Endothelial cell (in vitro differentiated cells): ENCODE measurements around the gene PCDHGB1. TPM values are rescaled to one million over a fixed set of nuclear protein-coding genes. Genes with fewer than 3 reads are reported as not detected.
A peak's percentile ranks its signal among the peaks of the same experiment; 100 is the strongest.
"Not testable (repeated sequence)": the region's sequence is repeated elsewhere in the genome, so short reads cannot be mapped to it uniquely, and the experiment has no call there.

Experiments used
- DNase-seq: peaks from one replicate; pipeline ENCODE4 v3.0.0; 2021; ENCODE audit warnings: low spot score
- H3K27ac Mint-ChIP-seq: one replicate; pipeline ENCODE4 v1.8.0; 2021; ENCODE audit warnings: mixed read lengths, inconsistent platforms; ENCODE audit not compliant: unreplicated experiment
- H3K27me3 Mint-ChIP-seq: one replicate; pipeline ENCODE4 v1.8.0; 2021; ENCODE audit warnings: mild to moderate bottlenecking, moderate library complexity, mixed read lengths, inconsistent platforms; ENCODE audit not compliant: unreplicated experiment
- H3K36me3 Mint-ChIP-seq: one replicate; pipeline ENCODE4 v1.8.0; 2021; ENCODE audit warnings: mild to moderate bottlenecking, low read depth, mixed read lengths, inconsistent platforms; ENCODE audit not compliant: unreplicated experiment
- H3K4me1 Mint-ChIP-seq: one replicate; pipeline ENCODE4 v1.8.0; 2021; ENCODE audit warnings: mild to moderate bottlenecking, mixed read lengths, inconsistent platforms; ENCODE audit not compliant: unreplicated experiment
- H3K4me3 Mint-ChIP-seq: one replicate; pipeline ENCODE4 v1.8.0; 2021; ENCODE audit warnings: mild to moderate bottlenecking, mixed read lengths, inconsistent platforms; ENCODE audit not compliant: unreplicated experiment
- H3K9me3 Mint-ChIP-seq: one replicate; pipeline ENCODE4 v1.8.0; 2021; ENCODE audit warnings: mixed read lengths, inconsistent platforms; ENCODE audit not compliant: unreplicated experiment
- total RNA-seq: library from RNA; stranded (reverse); fragmentation: NEBNext Ultra II Directional; extraction: Animal tissue kit (Norgen Biotek cat#: 25700); gene quantifications from one replicate; pipeline ENCODE4 v1.2.1, GENCODE V29; 2021; ENCODE audit not compliant: unreplicated experiment
- TF ChIP-seq, protein P1 (sequence below): fragments of 200-600 bp; sonication (generic); IDR thresholded peaks from one replicate; pipeline ENCODE4 v1.5.0; 2021; ENCODE audit warnings: antibody characterized with exemption; ENCODE audit not compliant: unreplicated experiment

PCDHGB1 gene
- total RNA-seq, 1 donor from 2014 or later: 3.1 TPM

DNA sequence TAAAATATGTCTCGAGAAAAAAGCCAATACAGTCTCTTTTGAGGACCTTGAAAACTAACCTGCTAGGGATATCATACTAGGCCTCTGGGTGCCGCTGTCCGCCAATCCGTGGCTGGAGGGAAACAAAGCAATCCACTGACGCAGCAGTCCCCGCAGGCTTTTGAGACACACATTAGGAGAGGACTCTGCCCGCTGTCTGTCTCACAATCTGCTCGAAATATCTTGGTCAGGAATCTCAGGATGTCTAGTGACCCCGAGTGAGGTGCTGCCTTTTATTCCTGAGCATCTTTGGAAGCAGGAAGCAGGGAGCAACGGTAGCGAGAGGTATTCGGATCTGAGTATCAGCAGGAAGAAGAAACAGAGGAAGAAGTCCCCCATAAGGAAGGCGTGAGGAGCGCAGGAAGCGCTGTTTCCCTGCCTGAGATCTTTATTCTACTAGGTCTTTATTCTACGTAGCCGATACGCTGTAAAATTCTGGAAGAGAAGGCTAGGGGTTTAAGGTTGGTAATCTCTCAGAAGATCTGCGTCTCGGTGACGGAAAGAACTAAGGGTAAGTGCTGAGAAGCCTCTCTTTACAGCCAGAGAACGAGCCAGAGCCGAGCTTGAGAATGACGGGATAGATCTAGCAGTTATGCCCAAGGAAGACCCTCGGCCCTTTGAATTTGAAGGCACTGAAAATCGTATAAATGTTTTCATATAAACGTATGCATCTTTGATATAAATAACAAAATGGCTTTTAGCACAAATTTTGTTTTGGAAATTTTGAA, 23.6 kb upstream of the PCDHGB1 start:
- peaks cover 17% of the 10 kb centered on the region for H3K9me3 Mint-ChIP-seq
- peak overlapping the region; percentile 92 for H3K27ac Mint-ChIP-seq
- H3K4me1 Mint-ChIP-seq: no peaks in the 10 kb centered on the region
- H3K27me3 Mint-ChIP-seq: peaks cover 8% of the 10 kb centered on the region
- TF ChIP-seq, protein P1, sequence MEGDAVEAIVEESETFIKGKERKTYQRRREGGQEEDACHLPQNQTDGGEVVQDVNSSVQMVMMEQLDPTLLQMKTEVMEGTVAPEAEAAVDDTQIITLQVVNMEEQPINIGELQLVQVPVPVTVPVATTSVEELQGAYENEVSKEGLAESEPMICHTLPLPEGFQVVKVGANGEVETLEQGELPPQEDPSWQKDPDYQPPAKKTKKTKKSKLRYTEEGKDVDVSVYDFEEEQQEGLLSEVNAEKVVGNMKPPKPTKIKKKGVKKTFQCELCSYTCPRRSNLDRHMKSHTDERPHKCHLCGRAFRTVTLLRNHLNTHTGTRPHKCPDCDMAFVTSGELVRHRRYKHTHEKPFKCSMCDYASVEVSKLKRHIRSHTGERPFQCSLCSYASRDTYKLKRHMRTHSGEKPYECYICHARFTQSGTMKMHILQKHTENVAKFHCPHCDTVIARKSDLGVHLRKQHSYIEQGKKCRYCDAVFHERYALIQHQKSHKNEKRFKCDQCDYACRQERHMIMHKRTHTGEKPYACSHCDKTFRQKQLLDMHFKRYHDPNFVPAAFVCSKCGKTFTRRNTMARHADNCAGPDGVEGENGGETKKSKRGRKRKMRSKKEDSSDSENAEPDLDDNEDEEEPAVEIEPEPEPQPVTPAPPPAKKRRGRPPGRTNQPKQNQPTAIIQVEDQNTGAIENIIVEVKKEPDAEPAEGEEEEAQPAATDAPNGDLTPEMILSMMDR: no peak
- peak; percentile 58 for DNase-seq
- peaks cover 18% of the 10 kb centered on the region for H3K36me3 Mint-ChIP-seq
- H3K4me3 Mint-ChIP-seq: peak overlapping the region; percentile 81

DNA sequence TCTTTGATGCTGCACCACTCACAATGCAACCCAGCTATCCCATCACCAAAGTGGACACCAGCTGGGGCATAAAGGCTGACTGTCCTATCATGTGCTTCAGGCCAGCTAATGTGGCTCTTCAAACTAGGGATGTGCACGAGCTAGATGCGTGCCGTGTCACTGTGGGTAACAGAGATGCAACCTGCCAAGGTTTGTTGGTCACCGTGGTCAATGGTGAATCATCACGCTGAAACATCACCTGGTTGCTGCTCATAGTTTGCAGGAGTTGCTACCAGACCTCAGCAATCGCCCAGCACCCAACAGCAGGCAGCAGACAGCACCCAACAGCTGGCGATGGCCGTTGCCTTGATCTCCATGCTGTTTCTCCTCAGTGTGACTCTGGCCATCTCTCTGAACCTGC, 21.7 kb upstream of the PCDHGB1 start:
- Mint-ChIP-seq H3K36me3 (peaks cover 28% of the 10 kb centered on the region), H3K27me3 (peaks cover 8% of the 10 kb centered on the region), H3K27ac (no peak overlapping the region), H3K4me1 (no peaks in the 10 kb centered on the region), H3K4me3 (no peak overlapping the region), H3K9me3 (peaks cover 6% of the 10 kb centered on the region)
- no peak for DNase-seq
- TF ChIP-seq, protein P1: no peak

DNA sequence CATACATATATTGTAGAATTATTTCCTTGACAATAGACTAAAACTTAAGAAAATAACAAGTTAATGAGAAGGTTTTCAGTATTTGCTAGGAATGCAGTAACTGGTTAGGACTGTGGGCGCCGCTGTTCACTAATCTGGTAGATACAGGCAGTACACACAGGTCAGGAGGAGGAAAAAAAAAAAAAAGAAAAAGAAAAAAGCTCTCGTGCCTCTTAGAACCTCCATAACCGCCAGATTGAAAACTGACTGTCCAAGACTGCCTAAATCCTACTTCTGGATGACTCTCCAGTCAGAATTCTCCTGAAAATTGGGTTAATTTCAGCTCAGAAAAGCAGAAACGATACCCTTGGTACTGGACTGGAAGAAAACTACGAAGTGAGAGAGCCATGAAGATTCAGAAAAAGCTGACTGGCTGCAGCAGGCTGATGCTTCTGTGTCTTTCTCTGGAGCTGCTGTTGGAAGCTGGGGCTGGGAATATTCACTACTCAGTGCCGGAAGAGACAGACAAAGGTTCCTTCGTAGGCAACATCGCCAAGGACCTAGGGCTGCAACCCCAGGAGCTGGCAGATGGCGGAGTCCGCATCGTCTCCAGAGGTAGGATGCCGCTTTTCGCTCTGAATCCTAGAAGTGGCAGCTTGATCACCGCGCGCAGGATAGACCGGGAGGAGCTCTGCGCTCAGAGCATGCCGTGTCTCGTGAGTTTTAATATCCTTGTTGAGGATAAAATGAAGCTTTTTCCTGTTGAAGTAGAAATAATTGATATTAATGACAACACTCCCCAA, 19.4 kb upstream of the PCDHGB1 start, which contains the start of gene PCDHGA1:
PCDHGA1 (plus strand) TSS at position 216 of the 782 bp plus-strand sequence.
- Mint-ChIP-seq H3K9me3 (peaks cover 10% of the 10 kb centered on the region), H3K27ac (no peak within 1 kb of the TSS), H3K27me3 (peaks cover 9% of the 10 kb centered on the region), H3K4me1 (no peaks in the 10 kb centered on the region), H3K36me3 (peaks cover 31% of the 10 kb centered on the region), H3K4me3 (peak within 1 kb of the TSS; percentile 51)
- peak; percentile 25 for DNase-seq
- TF ChIP-seq, protein P1: peak; percentile 37

DNA sequence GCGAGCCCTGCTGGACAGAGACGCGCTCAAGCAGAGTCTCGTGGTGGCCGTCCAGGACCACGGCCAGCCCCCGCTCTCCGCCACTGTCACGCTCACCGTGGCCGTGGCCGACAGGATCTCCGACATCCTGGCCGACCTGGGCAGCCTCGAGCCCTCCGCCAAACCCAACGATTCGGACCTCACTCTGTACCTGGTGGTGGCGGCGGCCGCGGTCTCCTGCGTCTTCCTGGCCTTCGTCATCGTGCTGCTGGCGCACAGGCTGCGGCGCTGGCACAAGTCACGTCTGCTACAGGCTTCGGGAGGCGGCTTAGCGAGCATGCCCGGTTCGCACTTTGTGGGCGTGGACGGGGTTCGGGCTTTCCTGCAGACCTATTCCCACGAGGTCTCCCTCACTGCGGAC, 17.3 kb upstream of the PCDHGB1 start:
- not testable (repeated sequence) for H3K4me1 Mint-ChIP-seq, H3K27ac Mint-ChIP-seq, DNase-seq, H3K27me3 Mint-ChIP-seq, H3K4me3 Mint-ChIP-seq
- Mint-ChIP-seq H3K36me3 (peaks cover 21% of the 10 kb centered on the region), H3K9me3 (peaks cover 10% of the 10 kb centered on the region)

DNA sequence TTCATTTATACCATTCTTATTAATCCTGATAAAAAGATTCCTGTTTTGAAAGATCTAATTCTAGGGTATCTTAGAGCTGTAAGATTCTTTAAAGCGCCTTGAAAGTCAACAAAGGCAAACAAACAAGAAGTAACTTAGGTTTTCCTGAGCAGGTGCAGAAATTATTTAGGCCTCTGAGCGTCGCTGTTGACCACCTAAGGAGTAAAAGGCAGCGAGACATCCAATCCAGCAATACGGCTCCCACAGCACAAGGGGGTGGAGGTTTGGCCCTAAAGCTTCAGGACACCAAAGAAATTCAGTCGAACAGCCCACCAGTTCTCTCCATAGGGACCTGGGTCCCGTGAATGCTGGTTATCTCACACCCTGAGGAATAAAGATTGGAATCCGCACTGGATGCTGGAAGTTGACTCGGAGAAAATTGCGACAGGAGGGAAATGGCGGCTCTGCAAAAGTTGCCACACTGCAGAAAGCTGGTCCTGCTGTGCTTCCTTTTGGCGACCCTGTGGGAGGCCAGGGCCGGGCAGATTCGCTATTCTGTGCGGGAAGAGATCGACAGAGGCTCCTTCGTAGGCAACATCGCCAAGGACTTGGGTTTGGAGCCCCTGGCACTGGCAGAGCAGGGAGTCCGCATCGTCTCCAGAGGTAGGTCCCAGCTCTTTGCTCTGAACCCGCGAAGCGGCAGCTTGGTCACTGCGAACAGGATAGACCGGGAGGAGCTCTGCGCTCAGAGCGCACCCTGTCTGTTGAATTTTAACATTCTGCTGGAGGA, 11.2 kb upstream of the PCDHGB1 start, which contains the start of gene PCDHGA2:
PCDHGA2 (plus strand) TSS at position 223 of the 769 bp plus-strand sequence.
- Mint-ChIP-seq H3K27me3 (peaks cover 4% of the 10 kb centered on the region), H3K4me3 (no peak within 1 kb of the TSS), H3K36me3 (peaks cover 22% of the 10 kb centered on the region), H3K9me3 (peaks cover 30% of the 10 kb centered on the region), H3K27ac (no peak within 1 kb of the TSS), H3K4me1 (no peaks in the 10 kb centered on the region)
- DNase-seq: no peak
- TF ChIP-seq, protein P1: no peak

DNA sequence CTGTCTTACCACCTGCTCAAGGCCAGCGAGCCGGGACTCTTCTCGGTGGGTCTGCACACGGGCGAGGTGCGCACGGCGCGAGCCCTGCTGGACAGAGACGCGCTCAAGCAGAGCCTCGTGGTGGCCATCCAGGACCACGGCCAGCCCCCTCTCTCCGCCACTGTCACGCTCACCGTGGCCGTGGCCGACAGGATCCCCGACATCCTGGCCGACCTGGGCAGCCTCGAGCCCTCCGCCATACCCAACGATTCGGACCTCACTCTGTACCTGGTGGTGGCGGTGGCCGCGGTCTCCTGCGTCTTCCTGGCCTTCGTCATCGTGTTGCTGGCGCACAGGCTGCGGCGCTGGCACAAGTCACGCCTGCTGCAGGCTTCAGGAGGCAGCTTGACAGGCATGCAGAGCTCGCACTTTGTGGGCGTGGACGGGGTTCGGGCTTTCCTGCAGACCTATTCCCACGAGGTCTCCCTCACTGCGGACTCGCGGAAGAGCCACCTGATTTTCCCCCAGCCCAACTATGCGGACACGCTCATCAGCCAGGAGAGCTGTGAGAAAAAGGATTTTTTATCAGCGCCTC, 9.0 kb upstream of the PCDHGB1 start:
- Mint-ChIP-seq H3K36me3 (peaks cover 35% of the 10 kb centered on the region), H3K9me3 (peaks cover 38% of the 10 kb centered on the region)
- H3K27me3 Mint-ChIP-seq, H3K4me3 Mint-ChIP-seq, DNase-seq, H3K27ac Mint-ChIP-seq, H3K4me1 Mint-ChIP-seq: not testable (repeated sequence)
